ENCODE measurements around the gene IGF1R. TPM values are rescaled to one million over a fixed set of nuclear protein-coding genes. Genes with fewer than 3 reads are reported as not detected.

Gene IGF1R
- total RNA-seq, 1 experiment from 2014 or later = 125 TPM

DNA sequence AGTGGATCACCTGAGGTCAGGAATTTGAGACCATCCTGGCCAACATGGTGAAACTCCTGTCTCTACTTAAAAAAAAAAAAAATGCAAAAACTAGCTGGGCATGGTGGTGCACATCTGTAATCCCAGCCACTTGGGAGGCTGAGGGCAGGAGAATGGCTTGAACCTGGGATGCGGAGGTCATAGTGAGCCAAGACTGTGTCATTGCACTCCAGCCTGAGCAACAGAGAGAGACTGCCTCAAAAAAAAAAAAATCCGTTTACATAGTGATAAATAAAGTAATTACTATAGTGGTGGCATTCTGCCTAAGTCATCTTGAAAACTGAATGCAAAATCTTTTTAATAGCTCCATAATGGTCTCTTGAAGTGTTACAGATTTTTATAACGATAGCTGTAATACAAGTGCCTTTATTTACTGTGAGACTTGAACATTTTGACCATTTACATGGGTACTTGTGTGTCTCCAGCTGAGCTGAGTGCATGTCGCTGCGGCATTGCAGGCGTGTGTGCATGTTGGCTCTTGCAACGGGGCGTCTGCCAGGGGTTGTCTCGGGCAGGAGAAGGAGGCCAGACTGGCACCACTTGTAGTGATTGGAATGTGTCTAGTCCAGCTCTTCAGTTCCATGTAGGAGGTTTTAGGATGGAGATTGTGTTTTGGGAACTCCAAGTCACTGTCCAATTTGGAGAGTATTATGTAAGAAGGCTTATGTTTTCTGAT, 111.9 kb downstream of the IGF1R start (continued):
- TF ChIP-seq, protein P1, sequence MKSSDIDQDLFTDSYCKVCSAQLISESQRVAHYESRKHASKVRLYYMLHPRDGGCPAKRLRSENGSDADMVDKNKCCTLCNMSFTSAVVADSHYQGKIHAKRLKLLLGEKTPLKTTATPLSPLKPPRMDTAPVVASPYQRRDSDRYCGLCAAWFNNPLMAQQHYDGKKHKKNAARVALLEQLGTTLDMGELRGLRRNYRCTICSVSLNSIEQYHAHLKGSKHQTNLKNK (CRISPR knock-in tag; IDR thresholded peaks at IDR 0.05) = no peak
- TF ChIP-seq EMX1 (CRISPR knock-in tag; IDR thresholded peaks at IDR 0.05) = no peak
- no peak for TF ChIP-seq SOX15 (CRISPR knock-in tag; IDR thresholded peaks at IDR 0.05)
- TF ChIP-seq CBFB (CRISPR knock-in tag; IDR thresholded peaks at IDR 0.05; ENCODE audit: low read depth) = no peak
- TF ChIP-seq, protein P2, sequence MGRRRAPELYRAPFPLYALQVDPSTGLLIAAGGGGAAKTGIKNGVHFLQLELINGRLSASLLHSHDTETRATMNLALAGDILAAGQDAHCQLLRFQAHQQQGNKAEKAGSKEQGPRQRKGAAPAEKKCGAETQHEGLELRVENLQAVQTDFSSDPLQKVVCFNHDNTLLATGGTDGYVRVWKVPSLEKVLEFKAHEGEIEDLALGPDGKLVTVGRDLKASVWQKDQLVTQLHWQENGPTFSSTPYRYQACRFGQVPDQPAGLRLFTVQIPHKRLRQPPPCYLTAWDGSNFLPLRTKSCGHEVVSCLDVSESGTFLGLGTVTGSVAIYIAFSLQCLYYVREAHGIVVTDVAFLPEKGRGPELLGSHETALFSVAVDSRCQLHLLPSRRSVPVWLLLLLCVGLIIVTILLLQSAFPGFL (CRISPR knock-in tag; IDR thresholded peaks at IDR 0.05; ENCODE audit: borderline replicate concordance) = no peak

DNA sequence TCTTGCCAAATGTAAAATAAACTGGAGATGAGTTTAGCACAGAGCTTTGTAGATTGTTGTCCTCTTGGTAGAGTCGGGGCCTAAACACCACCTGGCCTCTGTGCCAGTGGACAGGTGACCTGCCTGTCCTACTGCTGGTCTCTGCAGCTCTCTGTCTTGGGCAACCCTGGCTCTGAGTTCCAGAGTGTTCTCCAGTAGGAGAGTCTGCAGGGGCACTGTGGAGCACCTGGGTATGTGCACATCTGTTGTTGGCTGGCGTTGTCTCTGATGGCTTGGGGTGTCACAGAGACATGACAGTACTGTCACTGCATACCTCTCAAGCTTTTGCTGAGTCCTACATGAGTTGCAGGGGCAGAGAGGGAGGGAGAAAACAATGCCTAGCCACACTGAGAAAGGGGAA, 112.6 kb downstream of the IGF1R start:
- TF ChIP-seq, protein P3, sequence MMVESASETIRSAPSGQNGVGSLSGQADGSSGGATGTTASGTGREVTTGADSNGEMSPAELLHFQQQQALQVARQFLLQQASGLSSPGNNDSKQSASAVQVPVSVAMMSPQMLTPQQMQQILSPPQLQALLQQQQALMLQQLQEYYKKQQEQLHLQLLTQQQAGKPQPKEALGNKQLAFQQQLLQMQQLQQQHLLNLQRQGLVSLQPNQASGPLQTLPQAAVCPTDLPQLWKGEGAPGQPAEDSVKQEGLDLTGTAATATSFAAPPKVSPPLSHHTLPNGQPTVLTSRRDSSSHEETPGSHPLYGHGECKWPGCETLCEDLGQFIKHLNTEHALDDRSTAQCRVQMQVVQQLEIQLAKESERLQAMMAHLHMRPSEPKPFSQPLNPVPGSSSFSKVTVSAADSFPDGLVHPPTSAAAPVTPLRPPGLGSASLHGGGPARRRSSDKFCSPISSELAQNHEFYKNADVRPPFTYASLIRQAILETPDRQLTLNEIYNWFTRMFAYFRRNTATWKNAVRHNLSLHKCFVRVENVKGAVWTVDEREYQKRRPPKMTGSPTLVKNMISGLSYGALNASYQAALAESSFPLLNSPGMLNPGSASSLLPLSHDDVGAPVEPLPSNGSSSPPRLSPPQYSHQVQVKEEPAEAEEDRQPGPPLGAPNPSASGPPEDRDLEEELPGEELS (CRISPR knock-in tag; IDR thresholded peaks at IDR 0.05) = no peak
- TF ChIP-seq SOX15 (CRISPR knock-in tag; IDR thresholded peaks at IDR 0.05) (no peak), ZNF138 (CRISPR knock-in tag; conservative IDR thresholded peaks at IDR 0.05) (no peak), GRHL2 (CRISPR knock-in tag; IDR thresholded peaks at IDR 0.05; ENCODE audit: insufficient replicate concordance, severe bottlenecking) (no peak)
- TF ChIP-seq, protein P4, sequence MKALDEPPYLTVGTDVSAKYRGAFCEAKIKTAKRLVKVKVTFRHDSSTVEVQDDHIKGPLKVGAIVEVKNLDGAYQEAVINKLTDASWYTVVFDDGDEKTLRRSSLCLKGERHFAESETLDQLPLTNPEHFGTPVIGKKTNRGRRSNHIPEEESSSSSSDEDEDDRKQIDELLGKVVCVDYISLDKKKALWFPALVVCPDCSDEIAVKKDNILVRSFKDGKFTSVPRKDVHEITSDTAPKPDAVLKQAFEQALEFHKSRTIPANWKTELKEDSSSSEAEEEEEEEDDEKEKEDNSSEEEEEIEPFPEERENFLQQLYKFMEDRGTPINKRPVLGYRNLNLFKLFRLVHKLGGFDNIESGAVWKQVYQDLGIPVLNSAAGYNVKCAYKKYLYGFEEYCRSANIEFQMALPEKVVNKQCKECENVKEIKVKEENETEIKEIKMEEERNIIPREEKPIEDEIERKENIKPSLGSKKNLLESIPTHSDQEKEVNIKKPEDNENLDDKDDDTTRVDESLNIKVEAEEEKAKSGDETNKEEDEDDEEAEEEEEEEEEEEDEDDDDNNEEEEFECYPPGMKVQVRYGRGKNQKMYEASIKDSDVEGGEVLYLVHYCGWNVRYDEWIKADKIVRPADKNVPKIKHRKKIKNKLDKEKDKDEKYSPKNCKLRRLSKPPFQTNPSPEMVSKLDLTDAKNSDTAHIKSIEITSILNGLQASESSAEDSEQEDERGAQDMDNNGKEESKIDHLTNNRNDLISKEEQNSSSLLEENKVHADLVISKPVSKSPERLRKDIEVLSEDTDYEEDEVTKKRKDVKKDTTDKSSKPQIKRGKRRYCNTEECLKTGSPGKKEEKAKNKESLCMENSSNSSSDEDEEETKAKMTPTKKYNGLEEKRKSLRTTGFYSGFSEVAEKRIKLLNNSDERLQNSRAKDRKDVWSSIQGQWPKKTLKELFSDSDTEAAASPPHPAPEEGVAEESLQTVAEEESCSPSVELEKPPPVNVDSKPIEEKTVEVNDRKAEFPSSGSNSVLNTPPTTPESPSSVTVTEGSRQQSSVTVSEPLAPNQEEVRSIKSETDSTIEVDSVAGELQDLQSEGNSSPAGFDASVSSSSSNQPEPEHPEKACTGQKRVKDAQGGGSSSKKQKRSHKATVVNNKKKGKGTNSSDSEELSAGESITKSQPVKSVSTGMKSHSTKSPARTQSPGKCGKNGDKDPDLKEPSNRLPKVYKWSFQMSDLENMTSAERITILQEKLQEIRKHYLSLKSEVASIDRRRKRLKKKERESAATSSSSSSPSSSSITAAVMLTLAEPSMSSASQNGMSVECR (CRISPR knock-in tag; IDR thresholded peaks at IDR 0.05; ENCODE audit: borderline replicate concordance) = no peak
- TF ChIP-seq, protein P5, sequence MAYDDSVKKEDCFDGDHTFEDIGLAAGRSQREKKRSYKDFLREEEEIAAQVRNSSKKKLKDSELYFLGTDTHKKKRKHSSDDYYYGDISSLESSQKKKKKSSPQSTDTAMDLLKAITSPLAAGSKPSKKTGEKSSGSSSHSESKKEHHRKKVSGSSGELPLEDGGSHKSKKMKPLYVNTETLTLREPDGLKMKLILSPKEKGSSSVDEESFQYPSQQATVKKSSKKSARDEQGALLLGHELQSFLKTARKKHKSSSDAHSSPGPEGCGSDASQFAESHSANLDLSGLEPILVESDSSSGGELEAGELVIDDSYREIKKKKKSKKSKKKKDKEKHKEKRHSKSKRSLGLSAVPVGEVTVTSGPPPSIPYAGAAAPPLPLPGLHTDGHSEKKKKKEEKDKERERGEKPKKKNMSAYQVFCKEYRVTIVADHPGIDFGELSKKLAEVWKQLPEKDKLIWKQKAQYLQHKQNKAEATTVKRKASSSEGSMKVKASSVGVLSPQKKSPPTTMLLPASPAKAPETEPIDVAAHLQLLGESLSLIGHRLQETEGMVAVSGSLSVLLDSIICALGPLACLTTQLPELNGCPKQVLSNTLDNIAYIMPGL (CRISPR knock-in tag; IDR thresholded peaks at IDR 0.05) = no peak
- H3K4me3 Mint-ChIP-seq = no peak overlapping the region
- no peaks in the 10 kb centered on the region for H3K27me3 Mint-ChIP-seq (ENCODE audit: low read depth)
- peaks cover 64% of the 10 kb centered on the region for H3K4me1 Mint-ChIP-seq
- ATAC-seq (peak; percentile 29; the same call in 1 of the 2 replicates), DNase-seq (ENCODE audit: low spot score) (no peak)
- peaks cover 5% of the 10 kb centered on the region; the same call in 1 of the 2 replicates for H3K9me3 Mint-ChIP-seq
- ChIA-PET POLR2A (no interaction called here), CTCF (interaction anchor here (1.1 kb wide), 1 partner anchor 89 kb away, joined by 4 read pairs; no protein-coding TSS in a partner anchor)
- H3K36me3 Mint-ChIP-seq = peaks cover 6% of the 10 kb centered on the region
- peak overlapping the region; percentile 71; the same call in 1 of the 2 replicates for H3K27ac Mint-ChIP-seq

DNA sequence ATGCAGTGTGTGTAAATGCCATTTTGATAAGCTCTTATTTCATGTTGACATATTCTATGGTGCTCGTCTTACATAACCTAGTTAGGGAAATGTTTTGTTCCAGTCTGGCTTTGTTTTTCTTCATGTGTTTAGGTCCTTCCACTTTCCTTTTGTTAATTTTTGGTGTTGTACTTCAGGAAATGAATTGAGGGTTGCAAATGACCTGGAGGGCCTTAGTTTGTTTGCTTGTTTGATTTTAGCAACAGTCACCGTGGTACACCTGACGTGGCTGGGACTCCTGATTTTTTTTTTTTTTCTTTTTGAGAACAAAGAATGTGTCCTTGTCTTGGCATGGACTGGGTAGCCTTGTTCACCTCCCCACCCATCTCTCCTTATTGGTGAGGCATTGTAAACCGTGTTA, 114.8 kb downstream of the IGF1R start:
- Mint-ChIP-seq H3K4me3 (no peak overlapping the region), H3K36me3 (peaks cover 6% of the 10 kb centered on the region), H3K27me3 (ENCODE audit: low read depth) (no peaks in the 10 kb centered on the region), H3K9me3 (peaks cover 5% of the 10 kb centered on the region; the same call in 1 of the 2 replicates), H3K4me1 (peaks cover 73% of the 10 kb centered on the region), H3K27ac (peak overlapping the region; percentile 85)
- ATAC-seq (no peak), DNase-seq (ENCODE audit: low spot score) (no peak)
- POLR2A ChIA-PET = no interaction called here
- CTCF ChIA-PET = interaction anchor here (0.7 to 1.1 kb wide), 2 partner anchors 9 to 88 kb away, joined by 3 read pairs; no protein-coding TSS in a partner anchor
- TF ChIP-seq, protein P6, sequence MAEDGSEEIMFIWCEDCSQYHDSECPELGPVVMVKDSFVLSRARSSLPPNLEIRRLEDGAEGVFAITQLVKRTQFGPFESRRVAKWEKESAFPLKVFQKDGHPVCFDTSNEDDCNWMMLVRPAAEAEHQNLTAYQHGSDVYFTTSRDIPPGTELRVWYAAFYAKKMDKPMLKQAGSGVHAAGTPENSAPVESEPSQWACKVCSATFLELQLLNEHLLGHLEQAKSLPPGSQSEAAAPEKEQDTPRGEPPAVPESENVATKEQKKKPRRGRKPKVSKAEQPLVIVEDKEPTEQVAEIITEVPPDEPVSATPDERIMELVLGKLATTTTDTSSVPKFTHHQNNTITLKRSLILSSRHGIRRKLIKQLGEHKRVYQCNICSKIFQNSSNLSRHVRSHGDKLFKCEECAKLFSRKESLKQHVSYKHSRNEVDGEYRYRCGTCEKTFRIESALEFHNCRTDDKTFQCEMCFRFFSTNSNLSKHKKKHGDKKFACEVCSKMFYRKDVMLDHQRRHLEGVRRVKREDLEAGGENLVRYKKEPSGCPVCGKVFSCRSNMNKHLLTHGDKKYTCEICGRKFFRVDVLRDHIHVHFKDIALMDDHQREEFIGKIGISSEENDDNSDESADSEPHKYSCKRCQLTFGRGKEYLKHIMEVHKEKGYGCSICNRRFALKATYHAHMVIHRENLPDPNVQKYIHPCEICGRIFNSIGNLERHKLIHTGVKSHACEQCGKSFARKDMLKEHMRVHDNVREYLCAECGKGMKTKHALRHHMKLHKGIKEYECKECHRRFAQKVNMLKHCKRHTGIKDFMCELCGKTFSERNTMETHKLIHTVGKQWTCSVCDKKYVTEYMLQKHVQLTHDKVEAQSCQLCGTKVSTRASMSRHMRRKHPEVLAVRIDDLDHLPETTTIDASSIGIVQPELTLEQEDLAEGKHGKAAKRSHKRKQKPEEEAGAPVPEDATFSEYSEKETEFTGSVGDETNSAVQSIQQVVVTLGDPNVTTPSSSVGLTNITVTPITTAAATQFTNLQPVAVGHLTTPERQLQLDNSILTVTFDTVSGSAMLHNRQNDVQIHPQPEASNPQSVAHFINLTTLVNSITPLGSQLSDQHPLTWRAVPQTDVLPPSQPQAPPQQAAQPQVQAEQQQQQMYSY (CRISPR knock-in tag; IDR thresholded peaks at IDR 0.05) = no peak
- TF ChIP-seq, protein P7, sequence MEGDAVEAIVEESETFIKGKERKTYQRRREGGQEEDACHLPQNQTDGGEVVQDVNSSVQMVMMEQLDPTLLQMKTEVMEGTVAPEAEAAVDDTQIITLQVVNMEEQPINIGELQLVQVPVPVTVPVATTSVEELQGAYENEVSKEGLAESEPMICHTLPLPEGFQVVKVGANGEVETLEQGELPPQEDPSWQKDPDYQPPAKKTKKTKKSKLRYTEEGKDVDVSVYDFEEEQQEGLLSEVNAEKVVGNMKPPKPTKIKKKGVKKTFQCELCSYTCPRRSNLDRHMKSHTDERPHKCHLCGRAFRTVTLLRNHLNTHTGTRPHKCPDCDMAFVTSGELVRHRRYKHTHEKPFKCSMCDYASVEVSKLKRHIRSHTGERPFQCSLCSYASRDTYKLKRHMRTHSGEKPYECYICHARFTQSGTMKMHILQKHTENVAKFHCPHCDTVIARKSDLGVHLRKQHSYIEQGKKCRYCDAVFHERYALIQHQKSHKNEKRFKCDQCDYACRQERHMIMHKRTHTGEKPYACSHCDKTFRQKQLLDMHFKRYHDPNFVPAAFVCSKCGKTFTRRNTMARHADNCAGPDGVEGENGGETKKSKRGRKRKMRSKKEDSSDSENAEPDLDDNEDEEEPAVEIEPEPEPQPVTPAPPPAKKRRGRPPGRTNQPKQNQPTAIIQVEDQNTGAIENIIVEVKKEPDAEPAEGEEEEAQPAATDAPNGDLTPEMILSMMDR (IDR thresholded peaks at IDR 0.05) = no peak
- TF ChIP-seq RELA (CRISPR knock-in tag; IDR thresholded peaks at IDR 0.05; ENCODE audit: borderline replicate concordance) (no peak), ZNF423 (CRISPR knock-in tag; IDR thresholded peaks at IDR 0.05) (no peak), ZNF263 (CRISPR knock-in tag; IDR thresholded peaks at IDR 0.05; ENCODE audit: low read depth) (no peak)

Measured in WTC11 (cell line).